SH-SY5Y (cell line): Measurements from ENCODE around the gene OSBPL9.

Source experiments
- GATA2 ChIP-seq: IDR thresholded peaks from 2 replicates; pipeline ENCODE4 v1.6.1; 2011; ENCODE audit warnings: mild to moderate bottlenecking, low read depth, low read length
- GATA3 ChIP-seq: IDR thresholded peaks from 2 replicates; pipeline ENCODE4 v1.6.1; 2011; ENCODE audit warnings: low read depth, mild to moderate bottlenecking, low read length, moderate library complexity

GRCh38 chr1:51642739-51643142 is 25.8 kb downstream of the OSBPL9 start:
- TF ChIP-seq GATA2 (no peak), GATA3 (no peak)
